DMS114 treated with DMSO at 0.1 percent for 48 hours (cell line): ENCODE measurements around the gene CHM.
"Not testable (repeated sequence)": the region's sequence is repeated elsewhere in the genome, so short reads cannot be mapped to it uniquely, and the experiment has no call there.

Experiments used
- DNase-seq: peaks from one replicate; lab custom pipeline; 2025; ENCODE audit not compliant: unreplicated experiment; lab: John Stamatoyannopoulos, UW

CHM gene

DNA sequence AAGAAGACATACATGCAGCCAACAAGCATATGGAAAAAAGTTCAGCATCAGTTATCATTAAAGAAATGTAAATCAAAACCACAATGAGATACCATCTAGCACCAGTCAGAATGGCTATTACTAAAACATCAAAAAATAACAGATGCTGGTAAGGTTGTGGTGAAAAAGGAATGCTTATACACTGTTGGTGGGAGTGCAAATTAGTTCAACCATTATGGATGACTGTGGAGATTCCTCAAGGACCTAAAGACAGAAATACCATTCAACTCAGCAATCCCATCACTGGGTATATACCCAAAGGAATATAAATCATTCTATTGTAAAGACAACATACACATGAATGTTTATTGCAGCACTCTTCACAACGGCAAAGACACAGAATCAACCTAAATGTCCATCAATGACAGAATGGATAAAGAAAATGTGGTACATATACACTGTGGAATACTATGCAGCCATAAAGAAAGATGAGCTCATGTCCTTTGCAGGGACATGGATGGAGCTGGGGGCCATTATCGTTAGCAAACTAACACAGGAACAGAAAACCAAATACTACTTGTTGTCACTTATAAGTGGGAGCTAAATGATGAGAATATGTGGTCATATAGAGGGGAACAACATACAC is 130.6 kb downstream of the CHM start:
- DNase-seq: not testable (repeated sequence)

DNA sequence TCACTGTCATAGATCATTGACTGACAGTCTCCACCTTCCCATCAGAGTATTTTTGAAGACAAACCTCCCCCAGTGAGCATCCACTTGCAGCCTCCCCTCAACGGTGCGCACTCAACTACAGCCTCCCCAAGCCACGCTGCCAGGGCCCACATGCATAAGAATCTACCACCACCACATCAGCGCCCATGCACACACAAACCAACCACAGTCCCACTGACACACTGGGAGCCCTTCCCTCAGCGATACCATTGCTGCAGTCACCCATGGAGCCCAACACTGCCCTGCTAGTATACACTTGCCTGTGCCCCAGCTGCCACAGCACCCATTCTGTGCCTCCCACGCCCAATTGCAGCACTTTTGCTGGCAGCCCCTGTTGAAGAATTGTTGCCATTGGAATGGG is 132.9 kb downstream of the CHM start:
- no peak for DNase-seq

DNA sequence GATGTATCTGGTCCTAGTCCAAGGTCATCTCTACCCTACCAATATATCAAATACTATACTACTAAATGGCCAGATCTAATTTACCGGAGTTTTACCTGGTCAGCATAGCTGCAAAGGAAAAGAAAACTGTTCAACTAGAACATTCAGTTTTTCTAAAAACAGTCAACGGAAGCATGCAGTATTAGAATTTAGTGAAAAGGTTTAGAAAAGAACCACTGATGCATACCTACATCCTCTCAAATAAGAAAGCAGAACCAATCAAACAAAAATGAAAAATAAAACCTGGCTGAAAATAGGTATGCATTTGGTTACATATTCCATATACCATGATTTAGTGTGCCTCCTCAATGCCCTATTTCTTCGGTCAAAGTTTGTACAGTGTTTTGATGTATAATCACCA is 140.0 kb downstream of the CHM start:
- no peak for DNase-seq

DNA sequence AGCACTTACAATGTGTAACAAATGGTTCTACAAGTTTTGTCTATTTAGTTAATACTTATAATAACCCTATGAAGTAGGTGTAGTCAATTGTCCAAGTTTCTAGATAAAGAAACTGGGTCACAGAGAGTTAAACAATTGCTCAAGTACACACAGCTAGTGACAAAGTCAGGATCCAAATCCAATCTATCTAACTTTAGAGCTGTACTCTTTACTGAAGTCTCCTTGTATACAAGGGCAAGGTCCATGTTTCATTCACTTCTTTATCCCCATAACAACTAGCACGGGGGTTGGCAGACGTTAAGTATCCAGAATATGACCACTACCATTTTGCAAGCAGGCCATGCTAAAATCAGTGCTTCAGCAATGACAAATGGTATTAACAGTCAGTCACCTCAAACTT is 141.0 kb downstream of the CHM start:
- no peak for DNase-seq

DNA sequence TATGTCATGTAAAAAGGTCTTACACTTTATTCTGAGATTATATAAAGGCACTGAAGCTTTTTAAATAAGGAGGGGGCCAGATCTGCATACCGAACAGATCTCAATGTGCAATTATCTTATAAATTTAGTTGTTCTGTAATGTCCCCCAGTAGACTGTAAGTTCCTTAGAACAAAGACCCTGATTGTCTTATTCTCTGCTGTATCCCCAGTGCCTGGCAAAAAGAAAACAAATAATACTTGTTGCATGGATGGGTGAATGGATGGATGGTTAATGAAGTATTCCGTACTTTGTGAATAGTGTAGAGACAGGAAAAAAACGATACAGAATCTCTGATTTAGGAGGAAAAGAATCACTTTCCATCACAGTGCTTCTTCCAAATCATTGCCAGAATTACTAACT is 141.5 kb downstream of the CHM start:
- DNase-seq: no peak

DNA sequence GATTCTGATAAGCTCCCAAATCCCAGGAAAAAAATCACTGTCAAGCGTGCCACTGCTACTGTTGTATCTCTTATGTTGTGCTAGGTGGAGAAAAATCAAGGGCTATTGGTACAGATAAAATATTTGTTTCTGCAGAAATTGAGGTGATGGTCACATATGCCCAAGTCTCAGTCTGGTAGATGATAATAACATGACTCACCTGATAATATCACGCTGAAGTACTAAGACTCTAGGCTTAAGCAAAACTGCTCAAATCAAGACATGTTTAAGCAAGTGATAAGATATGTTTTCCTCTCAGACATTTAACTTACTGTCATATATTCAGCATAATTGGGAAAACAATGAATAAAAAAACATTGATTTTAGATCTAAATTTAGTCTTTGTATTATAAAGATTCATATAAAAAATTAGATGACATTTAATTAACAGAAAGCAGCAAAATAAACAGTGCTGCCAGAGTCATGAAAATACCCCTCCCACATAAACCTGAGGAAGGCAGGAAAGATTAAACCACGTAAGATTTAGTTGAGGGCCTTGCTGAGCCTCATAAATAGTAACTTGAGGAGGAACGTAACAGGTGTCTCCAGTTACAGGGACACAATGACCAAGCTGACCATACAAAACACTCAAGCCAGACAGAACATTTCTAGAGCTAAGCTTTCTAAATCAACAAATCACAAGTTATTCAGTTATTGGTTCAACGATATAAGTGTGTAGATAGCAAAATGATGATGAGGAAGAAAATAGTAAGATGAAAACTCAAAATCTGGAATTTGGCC is 143.5 kb downstream of the CHM start:
- no peak for DNase-seq

DNA sequence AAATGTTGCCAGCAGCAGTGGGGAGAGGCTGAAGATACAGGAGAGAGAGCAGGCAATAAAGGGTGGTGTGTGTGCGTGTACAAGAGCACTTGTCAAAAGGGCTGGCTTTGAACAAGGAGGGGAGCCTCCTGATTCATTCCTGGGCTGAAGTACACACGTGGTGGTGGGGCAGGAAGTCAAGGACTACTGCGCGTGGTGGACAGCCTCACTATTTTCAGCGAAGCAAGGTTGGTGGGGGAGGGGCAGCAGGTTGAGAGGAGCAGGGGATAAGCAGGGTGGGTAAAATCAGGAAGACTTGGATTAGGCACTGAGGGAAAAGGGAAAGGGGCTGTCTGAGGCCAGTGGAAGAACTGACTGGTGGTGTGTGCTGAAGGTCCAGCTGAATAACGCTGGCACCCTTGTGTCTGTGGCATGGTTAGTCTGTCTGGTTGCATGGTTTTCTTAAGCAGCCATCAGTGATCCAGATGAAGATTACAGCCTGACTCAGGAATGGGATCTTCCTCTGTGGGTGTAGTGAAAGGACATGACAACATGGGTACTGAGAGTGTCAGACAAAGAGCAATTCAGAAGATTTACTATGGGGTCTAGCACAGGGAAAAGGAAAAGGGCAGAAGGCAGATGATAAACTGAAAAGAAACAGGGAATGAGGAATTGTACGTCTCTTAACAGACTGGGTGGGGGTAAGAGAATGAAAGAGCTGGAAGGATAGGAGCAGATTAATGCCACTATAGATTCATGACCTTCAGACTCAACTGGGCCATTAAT is 149.8 kb downstream of the CHM start:
- no peak for DNase-seq

DNA sequence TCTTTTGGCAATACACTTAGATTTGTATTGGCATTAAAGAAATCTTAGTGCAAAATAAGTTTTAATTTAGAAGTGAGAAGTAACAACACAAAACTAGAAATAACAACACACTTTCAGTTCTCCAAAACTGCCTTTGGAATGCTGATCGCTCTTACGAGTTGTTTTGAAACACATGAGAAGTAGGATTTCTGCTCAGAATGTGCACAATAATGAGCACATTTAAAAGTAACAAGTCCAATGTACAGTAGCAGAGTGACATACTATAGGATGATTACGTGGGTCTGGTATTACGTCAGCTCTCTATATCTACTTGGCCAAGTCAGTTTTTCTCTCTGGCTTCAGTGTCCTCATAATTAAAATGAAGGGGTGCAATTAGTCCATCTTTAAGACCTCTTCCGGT is 164.8 kb downstream of the CHM start:
- no peak for DNase-seq

DNA sequence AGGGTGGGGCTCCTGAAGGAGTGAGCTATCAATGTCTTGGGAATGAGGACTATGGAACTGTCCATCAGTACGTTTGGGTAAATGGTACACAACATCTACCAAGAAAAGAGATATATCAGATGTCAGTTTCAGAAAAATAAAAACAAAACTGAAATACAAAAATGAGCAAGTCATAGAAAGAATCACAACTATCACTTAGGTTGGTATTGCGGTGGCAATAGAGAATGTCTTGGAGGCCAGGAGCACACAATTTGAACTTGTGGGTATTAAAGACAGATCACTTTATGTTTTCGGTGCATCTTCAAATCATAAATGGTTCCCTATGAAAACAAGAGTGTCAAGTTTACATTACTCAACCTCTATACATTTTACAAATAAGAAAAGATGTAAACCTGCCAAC is 176.8 kb downstream of the CHM start:
- no peak for DNase-seq

DNA sequence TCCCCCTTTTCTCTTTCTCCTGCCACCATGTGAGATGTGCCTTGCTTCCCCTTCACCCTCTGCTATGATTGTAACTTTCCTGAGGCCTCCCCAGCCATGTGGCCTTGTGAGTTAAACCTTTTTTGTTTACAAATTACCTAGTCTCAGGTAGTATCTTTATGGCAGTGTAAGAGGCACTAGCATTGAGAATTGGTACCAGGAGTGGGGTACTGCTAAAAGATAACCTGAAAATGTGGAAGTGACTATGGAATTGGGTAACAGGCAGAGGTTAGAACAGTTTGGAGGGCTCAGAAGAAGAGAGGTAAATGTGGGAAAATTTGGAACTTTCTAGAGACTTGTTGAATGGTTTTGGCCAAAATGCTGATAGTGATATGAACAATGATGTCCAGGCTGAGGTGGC is 182.0 kb downstream of the CHM start:
- DNase-seq: no peak

DNA sequence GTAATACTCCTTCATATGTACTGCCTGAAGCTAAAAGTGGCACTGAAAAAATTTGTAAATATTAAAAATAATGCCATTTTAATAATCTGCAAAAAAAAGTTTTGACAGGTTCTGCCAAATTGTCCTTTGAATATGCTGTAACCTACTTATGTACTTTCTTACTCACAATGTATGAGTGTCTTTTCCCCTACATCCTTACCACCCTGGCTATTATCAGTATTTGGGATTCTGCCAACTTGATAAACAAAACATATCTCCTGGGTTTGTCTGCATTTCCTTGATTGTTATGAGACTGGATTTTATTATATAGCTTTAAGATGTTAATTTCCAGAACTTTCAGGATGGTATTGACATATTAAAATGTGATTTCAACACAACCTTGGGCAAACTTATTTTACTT is 187.9 kb downstream of the CHM start:
- DNase-seq: no peak

DNA sequence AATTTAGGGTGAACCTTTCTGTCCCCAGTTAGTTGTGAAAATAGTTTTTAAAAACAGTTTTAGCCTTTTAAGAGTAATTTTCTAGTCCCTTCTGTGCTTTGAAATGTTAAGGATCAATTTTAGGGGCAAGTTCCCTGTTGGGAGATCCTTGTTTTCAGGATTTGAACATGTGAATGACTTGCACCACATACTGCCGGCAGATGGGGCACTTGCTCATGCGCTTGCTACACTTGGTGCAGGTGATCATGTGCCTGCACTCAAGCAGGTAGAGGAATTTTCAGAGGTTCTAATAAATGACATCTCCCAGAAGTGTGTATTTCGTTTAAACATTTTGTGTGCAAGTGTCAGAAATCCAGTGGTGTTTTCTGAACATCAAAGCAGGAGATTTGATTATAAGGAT is 195.9 kb downstream of the CHM start:
- no peak for DNase-seq

DNA sequence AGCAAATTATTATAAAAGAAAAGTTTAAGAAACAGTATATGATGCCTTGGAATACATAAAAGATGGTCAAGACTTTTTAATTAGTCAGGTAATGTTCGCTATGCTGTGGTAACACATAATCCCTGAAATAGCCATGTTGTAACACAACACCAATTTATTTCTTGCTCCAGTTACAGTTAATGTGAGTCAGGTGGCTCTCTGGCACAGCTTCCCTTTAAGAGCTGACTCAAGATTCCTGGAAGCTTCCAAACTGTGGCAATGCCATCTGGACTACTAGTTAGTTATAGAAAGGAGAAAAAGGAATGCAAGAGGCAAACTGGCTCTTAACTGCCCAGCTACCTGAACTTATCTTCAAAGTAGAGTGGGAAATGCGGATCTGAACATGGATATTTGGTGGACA is 210.5 kb downstream of the CHM start:
- DNase-seq: no peak

DNA sequence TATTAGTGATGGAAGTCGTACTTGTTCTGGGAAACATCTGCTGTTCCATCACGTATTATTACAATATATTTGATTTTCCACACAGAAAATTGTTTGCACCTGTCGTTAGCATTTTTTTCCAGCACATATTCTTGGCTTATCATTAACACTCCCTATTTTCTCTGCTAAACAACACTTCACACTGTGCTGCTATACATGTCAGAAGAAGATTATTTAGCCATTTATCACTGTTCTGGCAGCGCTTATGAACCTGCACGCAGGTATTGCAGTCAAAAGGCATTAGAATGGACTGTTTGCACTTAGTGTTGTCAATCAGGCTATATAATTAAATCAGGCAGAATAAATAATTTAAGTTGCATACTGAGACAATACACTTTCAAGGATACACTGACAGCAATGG is 218.6 kb downstream of the CHM start:
- no peak for DNase-seq

DNA sequence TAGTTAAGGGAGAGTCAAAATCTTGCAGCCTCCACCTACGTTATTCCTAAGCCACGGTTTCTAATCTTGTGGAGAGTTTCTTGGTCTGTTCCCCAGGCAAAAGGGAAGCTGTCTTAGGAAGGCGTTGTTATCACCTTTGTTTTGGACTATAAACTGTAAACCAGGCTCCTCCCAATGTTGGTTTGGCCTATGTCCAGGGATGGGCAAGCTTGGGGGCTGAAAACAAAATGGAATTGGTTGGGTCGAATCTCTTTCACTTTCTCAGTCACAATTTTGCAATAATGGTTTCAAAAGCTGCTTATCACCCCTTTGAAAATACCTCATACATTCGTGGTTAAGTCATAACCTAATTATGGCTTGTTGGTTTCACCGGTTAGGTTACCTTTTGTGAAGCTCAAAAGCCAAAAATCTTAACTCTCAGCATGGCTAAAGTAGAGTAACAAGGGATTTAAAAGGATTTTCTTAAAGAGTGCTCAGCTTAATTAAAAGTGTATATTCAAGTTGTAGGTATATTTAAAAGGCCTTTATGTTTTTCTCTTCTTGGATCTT is 232.1 kb downstream of the CHM start:
- no peak for DNase-seq
